ENCODE results near the gene WRAP73.

- TF ChIP-seq CTCF (IDR thresholded peaks at IDR 0.05) (no peak), POLR2A (IDR thresholded peaks at IDR 0.05) (no peak)
Measured at GRCh38 chr1:3603571-3604467, 46.1 kb downstream of the WRAP73 start.

Measured in right lobe of liver (tissue), 4 donors.